HG03460 (cell line): ENCODE measurements around the gene KCNIP1.

ENCODE experiments used
- ATAC-seq: cut with Tn5 transposase; IDR thresholded peaks from one replicate; pipeline ENCODE4 v1.9.1; 2021; ENCODE audit not compliant: unreplicated experiment

Gene KCNIP1

GRCh38 chr5:170639221-170639925 is 135.6 kb downstream of the KCNIP1 start:
- no peak for ATAC-seq

GRCh38 chr5:170640731-170641588 is 137.1 kb downstream of the KCNIP1 start:
- no peak for ATAC-seq

- ATAC-seq: no peak
These were observed 137.8 kb downstream of the KCNIP1 start for GRCh38 chr5:170641589-170642031.

- no peak for ATAC-seq
These were observed 138.4 kb downstream of the KCNIP1 start for GRCh38 chr5:170642066-170642735.

- no peak for ATAC-seq
These were observed 139.1 kb downstream of the KCNIP1 start for GRCh38 chr5:170642776-170643436.

- ATAC-seq: no peak
These were observed 139.8 kb downstream of the KCNIP1 start for GRCh38 chr5:170643591-170643990.

- no peak for ATAC-seq
These were observed 140.7 kb downstream of the KCNIP1 start for GRCh38 chr5:170644501-170644900.

GRCh38 chr5:170648541-170648940 is 144.7 kb downstream of the KCNIP1 start:
- no peak for ATAC-seq

GRCh38 chr5:170650850-170651249 is 147.0 kb downstream of the KCNIP1 start:
- no peak for ATAC-seq

GRCh38 chr5:170651604-170652277 is 147.9 kb downstream of the KCNIP1 start:
- no peak for ATAC-seq

GRCh38 chr5:170655476-170655875 is 151.7 kb downstream of the KCNIP1 start:
- ATAC-seq: no peak

- no peak for ATAC-seq
These were observed 152.1 kb downstream of the KCNIP1 start for GRCh38 chr5:170655920-170656319.

- no peak for ATAC-seq
These were observed 152.5 kb downstream of the KCNIP1 start for GRCh38 chr5:170656346-170656745.

- ATAC-seq: no peak
These were observed 156.7 kb downstream of the KCNIP1 start for GRCh38 chr5:170660531-170660930.

GRCh38 chr5:170662966-170663365 is 159.1 kb downstream of the KCNIP1 start:
- no peak for ATAC-seq

- ATAC-seq: no peak
These were observed 175.0 kb downstream of the KCNIP1 start for GRCh38 chr5:170678811-170679210.

- ATAC-seq: peak; percentile 67
These were observed 177.2 kb downstream of the KCNIP1 start for GRCh38 chr5:170681013-170681433.

- no peak for ATAC-seq
These were observed 187.8 kb downstream of the KCNIP1 start for GRCh38 chr5:170691657-170692056.

- ATAC-seq: no peak
These were observed 189.9 kb downstream of the KCNIP1 start for GRCh38 chr5:170693701-170694100.

- ATAC-seq: no peak
These were observed 191.1 kb downstream of the KCNIP1 start for GRCh38 chr5:170694911-170695310.
